HepG2 (cell line): ENCODE data around the gene IFT43. TPM values are rescaled to one million over a fixed set of nuclear protein-coding genes. Genes with fewer than 3 reads are reported as not detected.

ENCODE experiments used
- AHR ChIP-seq: IDR thresholded peaks from 2 replicates; pipeline ENCODE4 v1.6.1; 2018; ENCODE audit warnings: missing genetic modification reagents, missing compliant biosample characterization
- ARNT ChIP-seq: fragments of 450-650 bp; IDR thresholded peaks from 2 replicates; pipeline ENCODE4 v1.6.1; 2017
- ESRRA ChIP-seq: sonication (generic); formaldehyde crosslinking; IDR thresholded peaks from 2 replicates; pipeline ENCODE4 v1.5.1; 2020; ENCODE audit warnings: mild to moderate bottlenecking, low read depth, missing genetic modification reagents
- FOXJ3 ChIP-seq: sonication (generic); formaldehyde crosslinking; IDR thresholded peaks from 2 replicates; pipeline ENCODE4 v1.4.0; 2020; ENCODE audit warnings: missing genetic modification reagents, mild to moderate bottlenecking, borderline replicate concordance
- HOMEZ ChIP-seq: IDR thresholded peaks from 2 replicates; pipeline ENCODE4 v1.6.1; 2016; ENCODE audit warnings: low read depth
- IRF2 ChIP-seq: IDR thresholded peaks from 2 replicates; pipeline ENCODE4 v1.6.1; 2018; ENCODE audit warnings: missing genetic modification reagents, missing compliant biosample characterization
- LRRFIP1 ChIP-seq: sonication (generic); formaldehyde crosslinking; conservative IDR thresholded peaks from 2 replicates; pipeline ENCODE4 v1.4.0; 2020; ENCODE audit warnings: missing genetic modification reagents
- MED1 ChIP-seq: sonication (generic); formaldehyde crosslinking; IDR thresholded peaks from 2 replicates; pipeline ENCODE4 v1.4.0; 2020; ENCODE audit warnings: missing genetic modification reagents
- NFYB ChIP-seq: sonication (generic); formaldehyde crosslinking; IDR thresholded peaks from 2 replicates; pipeline ENCODE4 v1.4.0; 2020; ENCODE audit warnings: missing genetic modification reagents
- PHF20 ChIP-seq: sonication (generic); formaldehyde crosslinking; IDR thresholded peaks from 2 replicates; pipeline ENCODE4 v1.5.0; 2020; ENCODE audit warnings: mild to moderate bottlenecking, missing genetic modification reagents
- PLSCR1 ChIP-seq: sonication (generic); formaldehyde crosslinking; IDR thresholded peaks from 2 replicates; pipeline ENCODE4 v1.5.0; 2020; ENCODE audit warnings: missing genetic modification reagents, mild to moderate bottlenecking, borderline replicate concordance
- SALL1 ChIP-seq: sonication (generic); formaldehyde crosslinking; IDR thresholded peaks from 2 replicates; pipeline ENCODE4 v1.8.0; 2022; ENCODE audit warnings: mild to moderate bottlenecking, missing genetic modification reagents
- SKIL ChIP-seq: sonication (generic); formaldehyde crosslinking; IDR thresholded peaks from 2 replicates; pipeline ENCODE4 v1.8.0; 2022; ENCODE audit warnings: missing genetic modification reagents, mild to moderate bottlenecking, moderate library complexity, borderline replicate concordance
- TAF1 ChIP-seq: sonication (generic); formaldehyde crosslinking; IDR thresholded peaks from 2 replicates; pipeline ENCODE4 v1.4.0; 2020; ENCODE audit warnings: missing genetic modification reagents
- ZBTB46 ChIP-seq: sonication (generic); formaldehyde crosslinking; IDR thresholded peaks from 2 replicates; pipeline ENCODE4 v1.4.0; 2020; ENCODE audit warnings: mild to moderate bottlenecking, missing genetic modification reagents, borderline replicate concordance
- ZC3H4 ChIP-seq: sonication (generic); formaldehyde crosslinking; IDR thresholded peaks from 2 replicates; pipeline ENCODE4 v1.4.0; 2020; ENCODE audit warnings: missing genetic modification reagents, borderline replicate concordance
- ZNF160 ChIP-seq: sonication (generic); formaldehyde crosslinking; IDR thresholded peaks from 2 replicates; pipeline ENCODE4 v1.8.0; 2022; ENCODE audit warnings: mild to moderate bottlenecking, inconsistent platforms, missing genetic modification reagents
- ZNF30 ChIP-seq: sonication (generic); formaldehyde crosslinking; IDR thresholded peaks from 2 replicates; pipeline ENCODE4 v1.5.0; 2020; ENCODE audit warnings: mild to moderate bottlenecking, missing genetic modification reagents
- ZNF354B ChIP-seq: sonication (generic); formaldehyde crosslinking; IDR thresholded peaks from 2 replicates; pipeline ENCODE4 v1.8.0; 2022; ENCODE audit warnings: mild to moderate bottlenecking, missing genetic modification reagents
- ZNF383 ChIP-seq: sonication (generic); formaldehyde crosslinking; IDR thresholded peaks from 2 replicates; pipeline ENCODE4 v1.4.0; 2020; ENCODE audit warnings: missing genetic modification reagents, mild to moderate bottlenecking, borderline replicate concordance
- ZNF576 ChIP-seq: sonication (generic); formaldehyde crosslinking; IDR thresholded peaks from 2 replicates; pipeline ENCODE4 v1.4.0; 2020; ENCODE audit warnings: mild to moderate bottlenecking, missing genetic modification reagents
- ZNF672 ChIP-seq: sonication (generic); formaldehyde crosslinking; IDR thresholded peaks from 2 replicates; pipeline ENCODE4 v1.8.1; 2022; ENCODE audit warnings: missing genetic modification reagents
- ZNF788 ChIP-seq: sonication (generic); formaldehyde crosslinking; IDR thresholded peaks from 2 replicates; pipeline ENCODE4 v1.5.0; 2020; ENCODE audit warnings: mild to moderate bottlenecking, missing genetic modification reagents, borderline replicate concordance
- polyA plus RNA-seq, 8 experiments: library from polyadenylated mRNA; depleted of rRNA in 3 of 8; stranded (reverse) in 7 of 8; unstranded in 1 of 8; fragments of >200 nt; fragmentation: Illumina TruSeq in 4 of 8; extraction: Trizol in 4 of 8; gene quantifications; 2 replicates each; pipeline versions ENCODE4 v1.2.1 to v1.2.3, GENCODE V29; 2011 to 2016; ENCODE audit warnings: low read depth in 4 of 8, missing spikeins in 1 of 8, mixed read lengths in 1 of 8; ENCODE audit not compliant: insufficient read depth in 1 of 8
- total RNA-seq, 5 experiments: library from RNA; depleted of rRNA; stranded (reverse); fragments of >200 nt; fragmentation: Illumina TruSeq; extraction: Trizol; gene quantifications; 2 replicates each; pipeline ENCODE4 v1.2.3, GENCODE V29; 2016; ENCODE audit warnings: low read depth in 1 of 5

The IFT43 gene
- total and polyA plus RNA-seq, 2 of the 13 experiments (the other 11 are each of a cell fraction or from before 2014, with no cell fraction given) = 0.15 to 0.55 TPM

GRCh38 chr14:75989134-75989533 is 3.6 kb downstream of the IFT43 start (continued):
- TF ChIP-seq LRRFIP1 (CRISPR knock-in tag) (no peak), PLSCR1 (CRISPR knock-in tag) (no peak), NFYB (CRISPR knock-in tag) (no peak), SKIL (CRISPR knock-in tag) (no peak), IRF2 (CRISPR knock-in tag) (peak; percentile 78), ZC3H4 (CRISPR knock-in tag) (no peak), AHR (CRISPR knock-in tag) (no peak), HOMEZ (CRISPR knock-in tag) (peak; percentile 94), ZBTB46 (CRISPR knock-in tag) (no peak), ESRRA (no peak), MED1 (CRISPR knock-in tag) (peak; percentile 78), ZNF788 (CRISPR knock-in tag) (peak; percentile 35; the same call in 1 of the 2 replicates), ZNF160 (CRISPR knock-in tag) (no peak), ZNF576 (no peak), ZNF383 (CRISPR knock-in tag) (no peak), ZNF672 (no peak), ZNF30 (CRISPR knock-in tag) (no peak), TAF1 (no peak), PHF20 (peak; percentile 57; the same call in 1 of the 2 replicates), ZNF354B (CRISPR knock-in tag) (no peak), SALL1 (CRISPR knock-in tag) (peak; percentile 25; the same call in 1 of the 2 replicates), FOXJ3 (CRISPR knock-in tag) (peak; percentile 39; the same call in 1 of the 2 replicates), ARNT (no peak)
